ENCODE data around the gene KCNAB2.
"Not testable (repeated sequence)": the region's sequence is repeated elsewhere in the genome, so short reads cannot be mapped to it uniquely, and the experiment has no call there.

Gene KCNAB2

GRCh38 chr1:6072774-6073479 is 27.2 kb downstream of the KCNAB2 start:
- no peaks in the 10 kb centered on the region for H3K9me3 Mint-ChIP-seq
- no peak overlapping the region for H3K4me3 Mint-ChIP-seq
- H3K4me1 Mint-ChIP-seq, result peaks cover 23% of the 10 kb centered on the region
- no peak for DNase-seq (ENCODE audit: low spot score in 2 of 2)
- H3K36me3 Mint-ChIP-seq, result peaks cover 83% of the 10 kb centered on the region
- no peak overlapping the region for H3K27ac Mint-ChIP-seq
- ATAC-seq, result no peak

- H3K36me3 Mint-ChIP-seq, result peaks cover 88% of the 10 kb centered on the region
- no peak overlapping the region for H3K27ac Mint-ChIP-seq
- H3K4me3 Mint-ChIP-seq, result no peak overlapping the region
- peaks cover 20% of the 10 kb centered on the region for H3K4me1 Mint-ChIP-seq
- DNase-seq (ENCODE audit: low spot score in 2 of 2), result no peak
- no peak for ATAC-seq
- H3K9me3 Mint-ChIP-seq, result no peaks in the 10 kb centered on the region
Measured at GRCh38 chr1:6073480-6074053, 27.9 kb downstream of the KCNAB2 start.

GRCh38 chr1:6074192-6074901 is 28.7 kb downstream of the KCNAB2 start:
- DNase-seq (ENCODE audit: low spot score in 2 of 2), result no peak
- H3K36me3 Mint-ChIP-seq, result peaks cover 94% of the 10 kb centered on the region
- H3K9me3 Mint-ChIP-seq, result no peaks in the 10 kb centered on the region
- no peak for ATAC-seq
- H3K4me3 Mint-ChIP-seq, result no peak overlapping the region
- peaks cover 12% of the 10 kb centered on the region for H3K4me1 Mint-ChIP-seq
- H3K27ac Mint-ChIP-seq, result peak overlapping the region; percentile 32

- DNase-seq (ENCODE audit: low spot score in 2 of 2) (no peak), ATAC-seq (no peak)
- Mint-ChIP-seq H3K4me1 (peaks cover 15% of the 10 kb centered on the region), H3K36me3 (peaks cover 94% of the 10 kb centered on the region), H3K4me3 (no peak overlapping the region), H3K27ac (peak overlapping the region; percentile 14), H3K9me3 (no peaks in the 10 kb centered on the region)
Measured at GRCh38 chr1:6075748-6076147, 30.1 kb downstream of the KCNAB2 start.

- H3K36me3 Mint-ChIP-seq, result peaks cover 100% of the 10 kb centered on the region
- not testable (repeated sequence) for H3K9me3 Mint-ChIP-seq, ATAC-seq
Measured at GRCh38 chr1:6077061-6077460, 31.4 kb downstream of the KCNAB2 start.

GRCh38 chr1:6077506-6077905 is 31.8 kb downstream of the KCNAB2 start:
- Mint-ChIP-seq H3K9me3 (no peaks in the 10 kb centered on the region), H3K36me3 (peaks cover 100% of the 10 kb centered on the region), H3K27ac (no peak overlapping the region), H3K4me3 (no peak overlapping the region), H3K4me1 (peaks cover 15% of the 10 kb centered on the region)
- ATAC-seq (no peak), DNase-seq (ENCODE audit: low spot score in 2 of 2) (no peak)

More at GRCh38 chr1:6077061-6077460, 31.4 kb downstream of the KCNAB2 start:
- peak overlapping the region; percentile 74 for H3K27ac Mint-ChIP-seq
- peaks cover 15% of the 10 kb centered on the region for H3K4me1 Mint-ChIP-seq
- H3K4me3 Mint-ChIP-seq; DNase-seq (ENCODE audit: low spot score in 2 of 2): not testable (repeated sequence)

GRCh38 chr1:6077919-6078318 is 32.2 kb downstream of the KCNAB2 start:
- peak overlapping the region; percentile 60 for H3K27ac Mint-ChIP-seq
- peaks cover 100% of the 10 kb centered on the region for H3K36me3 Mint-ChIP-seq
- no peak for ATAC-seq
- no peaks in the 10 kb centered on the region for H3K9me3 Mint-ChIP-seq
- no peak overlapping the region for H3K4me3 Mint-ChIP-seq
- no peak for DNase-seq (ENCODE audit: low spot score in 2 of 2)
- peaks cover 15% of the 10 kb centered on the region for H3K4me1 Mint-ChIP-seq

GRCh38 chr1:6080469-6080868 is 34.8 kb downstream of the KCNAB2 start:
- H3K9me3 Mint-ChIP-seq, result no peaks in the 10 kb centered on the region
- H3K4me1 Mint-ChIP-seq, result peaks cover 15% of the 10 kb centered on the region
- peaks cover 100% of the 10 kb centered on the region for H3K36me3 Mint-ChIP-seq
- ATAC-seq (no peak), DNase-seq (ENCODE audit: low spot score in 2 of 2) (no peak)
- H3K27ac Mint-ChIP-seq, result no peak overlapping the region
- H3K4me3 Mint-ChIP-seq, result no peak overlapping the region

GRCh38 chr1:6081901-6082300 is 36.2 kb downstream of the KCNAB2 start:
- Mint-ChIP-seq H3K36me3 (peaks cover 100% of the 10 kb centered on the region), H3K27ac (no peak overlapping the region)
- ATAC-seq, result no peak

GRCh38 chr1:6082430-6082971 is 36.8 kb downstream of the KCNAB2 start:
- peak overlapping the region; percentile 58 for H3K27ac Mint-ChIP-seq
- DNase-seq (ENCODE audit: low spot score in 2 of 2), result no peak

More at GRCh38 chr1:6081901-6082300, 36.2 kb downstream of the KCNAB2 start:
- no peak for DNase-seq (ENCODE audit: low spot score in 2 of 2)
- no peak overlapping the region for H3K4me3 Mint-ChIP-seq
- peaks cover 12% of the 10 kb centered on the region for H3K4me1 Mint-ChIP-seq
- no peaks in the 10 kb centered on the region for H3K9me3 Mint-ChIP-seq

GRCh38 chr1:6083385-6083784 is 37.7 kb downstream of the KCNAB2 start:
- no peaks in the 10 kb centered on the region for H3K9me3 Mint-ChIP-seq
- peaks cover 12% of the 10 kb centered on the region for H3K4me1 Mint-ChIP-seq
- ATAC-seq, result no peak
- peak overlapping the region; percentile 58 for H3K27ac Mint-ChIP-seq
- no peak overlapping the region for H3K4me3 Mint-ChIP-seq
- DNase-seq (ENCODE audit: low spot score in 2 of 2), result no peak
- H3K36me3 Mint-ChIP-seq, result peaks cover 100% of the 10 kb centered on the region

More at GRCh38 chr1:6082430-6082971, 36.8 kb downstream of the KCNAB2 start:
- H3K4me3 Mint-ChIP-seq, result no peak overlapping the region
- peaks cover 100% of the 10 kb centered on the region for H3K36me3 Mint-ChIP-seq
- ATAC-seq, result no peak
- H3K9me3 Mint-ChIP-seq, result no peaks in the 10 kb centered on the region
- peaks cover 12% of the 10 kb centered on the region for H3K4me1 Mint-ChIP-seq

- Mint-ChIP-seq H3K4me3 (no peak overlapping the region), H3K4me1 (peaks cover 12% of the 10 kb centered on the region), H3K9me3 (no peaks in the 10 kb centered on the region), H3K27ac (peak overlapping the region; percentile 58), H3K36me3 (peaks cover 100% of the 10 kb centered on the region)
- ATAC-seq (no peak), DNase-seq (ENCODE audit: low spot score in 2 of 2) (no peak)
Measured at GRCh38 chr1:6083801-6084446, 38.2 kb downstream of the KCNAB2 start.

- peaks cover 8% of the 10 kb centered on the region for H3K4me1 Mint-ChIP-seq
- DNase-seq (ENCODE audit: low spot score in 2 of 2) (no peak), ATAC-seq (no peak)
- peaks cover 100% of the 10 kb centered on the region for H3K36me3 Mint-ChIP-seq
- no peak overlapping the region for H3K4me3 Mint-ChIP-seq
- H3K27ac Mint-ChIP-seq, result peak overlapping the region; percentile 23
- H3K9me3 Mint-ChIP-seq, result no peaks in the 10 kb centered on the region
Measured at GRCh38 chr1:6084781-6085495, 39.2 kb downstream of the KCNAB2 start.

- Mint-ChIP-seq H3K36me3 (peaks cover 100% of the 10 kb centered on the region), H3K4me1 (peaks cover 5% of the 10 kb centered on the region), H3K4me3 (no peak overlapping the region), H3K9me3 (no peaks in the 10 kb centered on the region), H3K27ac (peak overlapping the region; percentile 32)
- no peak for DNase-seq (ENCODE audit: low spot score in 2 of 2)
- ATAC-seq, result no peak
Measured at GRCh38 chr1:6085666-6086065, 40.0 kb downstream of the KCNAB2 start.

All from stimulated activated effector memory CD8-positive, alpha-beta T cell treated with anti-CD3 and anti-CD28 coated beads, Interleukin-12 subunit alpha, Interleukin-12 subunit beta, amount 100 ng/mL, for 72 hours (primary cell).